ENCODE results near the gene TMEM185A.
"Not testable (repeated sequence)": the region's sequence is repeated elsewhere in the genome, so short reads cannot be mapped to it uniquely, and the experiment has no call there.

DNA sequence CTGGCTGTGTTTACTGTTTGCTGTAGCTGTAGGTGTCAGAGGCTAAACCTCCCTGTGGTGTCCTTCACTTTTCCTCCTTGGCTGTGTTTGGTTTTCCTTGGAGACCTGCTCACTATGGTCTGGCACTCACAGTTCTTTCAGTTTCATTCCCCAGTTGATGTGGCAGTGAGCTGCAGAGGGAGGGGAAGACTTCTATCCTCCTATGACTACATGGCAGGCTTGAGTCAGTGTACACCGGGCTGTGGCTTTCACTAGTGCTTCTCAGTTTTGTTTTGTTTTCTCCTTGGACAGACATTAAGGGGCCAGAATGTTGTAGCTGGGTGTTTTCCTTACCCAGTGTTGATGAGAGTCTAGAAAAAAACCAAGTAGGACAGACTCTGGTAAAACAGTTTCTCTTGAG lies 58.1 kb downstream of the TMEM185A start:
- not testable (repeated sequence) for TF ChIP-seq CTCF (IDR thresholded peaks at IDR 0.05; ENCODE audit: low read depth, low read length, poor library complexity, severe bottlenecking); EZH2phosphoT487 (IDR thresholded peaks at IDR 0.05; ENCODE audit: borderline replicate concordance, low read length)

Measured in DOHH2 (cell line).